ENCODE measurements around the gene LRBA. TPM values are rescaled to one million over a fixed set of nuclear protein-coding genes. Genes with fewer than 3 reads are reported as not detected.

LRBA gene
- total and polyA plus RNA-seq, 2 donors (not counting 3 experiments of a cell fraction or from before 2014, with no cell fraction given): 18.0 to 35.1 TPM

GRCh38 chr4:150853882-150854281, 161.2 kb downstream of the LRBA start:
- Histone ChIP-seq H4K20me1 (replicated peaks; ENCODE audit: control insufficient read depth, extremely low read depth, insufficient read depth, low read length) (no peaks in the 10 kb centered on the region), H2AFZ (ENCODE audit: low read depth, low read length) (no peak overlapping the region), H3K4me1 (ENCODE audit: control insufficient read depth, extremely low read depth, insufficient read depth, low read length) (no peaks in the 10 kb centered on the region), H3K27ac (ENCODE audit: insufficient read depth, low read depth, low read length) (no peak overlapping the region), H3K27me3 (ENCODE audit: control insufficient read depth in 2 of 2, insufficient read depth in 2 of 2, low read length in 2 of 2) (no peaks in the 10 kb centered on the region), H3K9me3 (replicated peaks; ENCODE audit: control insufficient read depth, insufficient read depth, low read length) (no peaks in the 10 kb centered on the region), H3K79me2 (ENCODE audit: control insufficient read depth, insufficient read depth, low read length) (no peaks in the 10 kb centered on the region), H3K36me3 (ENCODE audit: control insufficient read depth in 2 of 2, extremely low read depth in 1 of 2, insufficient read depth in 2 of 2, low read length in 2 of 2) (no peaks in the 10 kb centered on the region), H3K9ac (replicated peaks; ENCODE audit: extremely low read depth, insufficient read depth, low read length) (no peak overlapping the region), H3K4me3 (replicated peaks in 1 of 3; ENCODE audit: insufficient read depth in 1 of 3, low read depth in 1 of 3, low read length in 3 of 3) (no peak overlapping the region), H3K4me2 (ENCODE audit: insufficient read depth, low read length) (no peak overlapping the region), H3K9me1 (replicated peaks; ENCODE audit: control insufficient read depth, extremely low read depth, insufficient read depth, low read length) (no peaks in the 10 kb centered on the region)
- dilution Hi-C loops (cut with MboI; ENCODE audit: extremely low pct_ligation_motif_present, low sequenced_read_pairs) (no loop called here), intact Hi-C loops (cut with micrococcal nuclease) (no loop called here)
- TF ChIP-seq POLR2AphosphoS5 (IDR thresholded peaks at IDR 0.05; ENCODE audit: insufficient read depth, low read depth, low read length) (no peak), CTCF (IDR thresholded peaks at IDR 0.05; ENCODE audit: extremely low read depth in 1 of 2, insufficient read depth in 1 of 2, low read depth in 1 of 2, low read length in 2 of 2) (no peak), POLR2A (IDR thresholded peaks at IDR 0.05; ENCODE audit: low read depth, low read length) (no peak), MYC (IDR thresholded peaks at IDR 0.05; ENCODE audit: low read depth, low read length) (no peak), GATA2 (IDR thresholded peaks at IDR 0.05; ENCODE audit: insufficient read depth, insufficient read length, low read depth, low read length) (no peak)
- DNase-seq (ENCODE audit: low read depth, low spot score) (no peak), FAIRE-seq (no peak)
- POLR2A ChIA-PET: no interaction called here
- CTCF ChIA-PET: interaction anchor here (1.0 to 5.5 kb wide), 2 partner anchors 13 to 556 kb away, joined by 3 to 44 read pairs; no protein-coding TSS in a partner anchor
- BruUV-seq (replicated peaks): no TSS peak

- Histone ChIP-seq H3K79me2 (ENCODE audit: control insufficient read depth, insufficient read depth, low read length) (no peaks in the 10 kb centered on the region), H3K36me3 (ENCODE audit: control insufficient read depth in 2 of 2, extremely low read depth in 1 of 2, insufficient read depth in 2 of 2, low read length in 2 of 2) (no peaks in the 10 kb centered on the region), H3K4me1 (ENCODE audit: control insufficient read depth, extremely low read depth, insufficient read depth, low read length) (no peaks in the 10 kb centered on the region), H3K4me2 (ENCODE audit: insufficient read depth, low read length) (no peak overlapping the region), H3K4me3 (replicated peaks in 1 of 3; ENCODE audit: insufficient read depth in 1 of 3, low read depth in 1 of 3, low read length in 3 of 3) (no peak overlapping the region), H3K9me3 (replicated peaks; ENCODE audit: control insufficient read depth, insufficient read depth, low read length) (no peaks in the 10 kb centered on the region), H3K27me3 (ENCODE audit: control insufficient read depth in 2 of 2, insufficient read depth in 2 of 2, low read length in 2 of 2) (no peaks in the 10 kb centered on the region), H2AFZ (ENCODE audit: low read depth, low read length) (no peak overlapping the region), H3K9ac (replicated peaks; ENCODE audit: extremely low read depth, insufficient read depth, low read length) (no peak overlapping the region), H3K27ac (ENCODE audit: insufficient read depth, low read depth, low read length) (no peak overlapping the region), H3K9me1 (replicated peaks; ENCODE audit: control insufficient read depth, extremely low read depth, insufficient read depth, low read length) (no peaks in the 10 kb centered on the region), H4K20me1 (replicated peaks; ENCODE audit: control insufficient read depth, extremely low read depth, insufficient read depth, low read length) (no peaks in the 10 kb centered on the region)
- no peak for FAIRE-seq
- BruUV-seq (replicated peaks): TSS peak; percentile 55
- DNase-seq (ENCODE audit: low read depth, low spot score): no peak
- intact Hi-C loops (cut with micrococcal nuclease): no loop called here
- POLR2A ChIA-PET: no interaction called here
- CTCF ChIA-PET: interaction anchor here (1.0 to 1.2 kb wide), 3 partner anchors 15 to 32 kb away, joined by 3 read pairs; no protein-coding TSS in a partner anchor
- TF ChIP-seq CTCF (IDR thresholded peaks at IDR 0.05; ENCODE audit: extremely low read depth in 1 of 2, insufficient read depth in 1 of 2, low read depth in 1 of 2, low read length in 2 of 2): no peak
- TF ChIP-seq EZH2 (IDR thresholded peaks at IDR 0.05; ENCODE audit: borderline replicate concordance, low read depth, low read length, severe bottlenecking): no peak
- TF ChIP-seq GATA2 (IDR thresholded peaks at IDR 0.05; ENCODE audit: insufficient read depth, insufficient read length, low read depth, low read length): no peak
- no peak for TF ChIP-seq MYC (IDR thresholded peaks at IDR 0.05; ENCODE audit: low read depth, low read length)
- no peak for TF ChIP-seq FOS (IDR thresholded peaks at IDR 0.05; ENCODE audit: borderline replicate concordance, insufficient read depth, low read length)
- no peak for TF ChIP-seq JUN (IDR thresholded peaks at IDR 0.05; ENCODE audit: borderline replicate concordance, insufficient read depth, insufficient read length, low read depth)
- no peak for TF ChIP-seq POLR2AphosphoS5 (IDR thresholded peaks at IDR 0.05; ENCODE audit: insufficient read depth, low read depth, low read length)
- TF ChIP-seq MAX (IDR thresholded peaks at IDR 0.05; ENCODE audit: insufficient read depth, insufficient read length): no peak
- TF ChIP-seq POLR2A (IDR thresholded peaks at IDR 0.05; ENCODE audit: low read depth, low read length): no peak
- dilution Hi-C loops (cut with MboI; ENCODE audit: extremely low pct_ligation_motif_present, low sequenced_read_pairs): no loop called here
Observed at GRCh38 chr4:150852216-150852615, 162.9 kb downstream of the LRBA start.
